GM19193 (cell line): ENCODE results near the gene ANKRD10.

Source experiments
- POLR2A ChIP-seq: IDR thresholded peaks from 4 replicates; pipeline ENCODE4 v1.6.1; 2011; ENCODE audit not compliant: insufficient read depth, insufficient read length; ENCODE audit errors: extremely low read depth

Gene ANKRD10

GRCh38 chr13:110915057-110915873 lies at the start of gene ANKRD10:
TSS of gene ANKRD10 (minus strand) at chr13:110915069. CDS start at chr13:110914934, 135 bp downstream.
- peak; percentile 67 for TF ChIP-seq POLR2A

GRCh38 chr13:110964229-110965037 lies 49.6 kb upstream of the ANKRD10 start:
- no peak for TF ChIP-seq POLR2A

GRCh38 chr13:110963554-110963970 lies 48.7 kb upstream of the ANKRD10 start:
- no peak for TF ChIP-seq POLR2A

GRCh38 chr13:110961959-110962358 lies 47.1 kb upstream of the ANKRD10 start:
- TF ChIP-seq POLR2A: no peak

- TF ChIP-seq POLR2A: no peak
Observed at GRCh38 chr13:110960204-110960603, 45.3 kb upstream of the ANKRD10 start.

- TF ChIP-seq POLR2A: no peak
Observed at GRCh38 chr13:110957931-110958330, 43.1 kb upstream of the ANKRD10 start.

- no peak for TF ChIP-seq POLR2A
Observed at GRCh38 chr13:110957181-110957884, 42.5 kb upstream of the ANKRD10 start.

- TF ChIP-seq POLR2A: no peak
Observed at GRCh38 chr13:110953833-110954532, 39.1 kb upstream of the ANKRD10 start.

GRCh38 chr13:110953416-110953815 lies 38.5 kb upstream of the ANKRD10 start:
- TF ChIP-seq POLR2A: no peak

GRCh38 chr13:110950819-110951570 lies 36.1 kb upstream of the ANKRD10 start:
- no peak for TF ChIP-seq POLR2A

GRCh38 chr13:110950356-110950755 lies 35.5 kb upstream of the ANKRD10 start:
- TF ChIP-seq POLR2A: no peak

- TF ChIP-seq POLR2A: no peak
Observed at GRCh38 chr13:110949628-110950027, 34.8 kb upstream of the ANKRD10 start.

GRCh38 chr13:110949116-110949515 lies 34.2 kb upstream of the ANKRD10 start:
- no peak for TF ChIP-seq POLR2A
